Uterus (tissue), 2 donors: Measurements from ENCODE around the gene FAM83F.

Experiments
- POLR2A ChIP-seq, 2 donors: fragments of 450-650 bp; IDR thresholded peaks; one replicate each; pipeline ENCODE4 v1.6.1; 2016; ENCODE audit warnings: antibody characterized with exemption in 2 of 2, mild to moderate bottlenecking in 1 of 2, moderate library complexity in 1 of 2
- TF ChIP-seq, protein P1 (sequence below), 4 experiments: fragments of 200-600 bp in 2 of 4; fragments of 450-650 bp in 2 of 4; sonication (generic) in 2 of 4; IDR thresholded peaks; one replicate each; pipeline ENCODE4 v1.5.1; 2016 to 2019; ENCODE audit warnings: antibody characterized with exemption in 4 of 4, mild to moderate bottlenecking in 2 of 4, moderate library complexity in 1 of 4

DNA sequence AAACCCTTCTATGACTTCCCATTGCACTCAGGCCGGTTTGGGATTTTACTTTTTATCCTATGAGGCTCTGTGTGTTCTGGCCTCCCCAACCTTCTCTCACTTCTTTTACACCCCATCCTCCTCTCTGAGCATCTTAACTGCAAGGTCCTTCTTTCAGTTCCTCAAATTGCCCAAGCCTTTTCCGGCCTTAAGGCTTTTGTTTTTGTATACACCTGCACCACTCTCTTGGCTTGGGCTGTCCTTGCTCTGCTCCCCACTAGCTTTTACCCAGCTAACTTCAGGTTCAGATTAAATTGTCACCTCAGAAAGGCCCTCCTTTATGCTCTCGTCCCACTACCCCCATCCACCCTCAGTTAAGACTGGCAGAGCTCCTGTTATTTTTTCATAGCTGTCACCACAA lies 55.5 kb downstream of the FAM83F start:
- TF ChIP-seq, protein P1, sequence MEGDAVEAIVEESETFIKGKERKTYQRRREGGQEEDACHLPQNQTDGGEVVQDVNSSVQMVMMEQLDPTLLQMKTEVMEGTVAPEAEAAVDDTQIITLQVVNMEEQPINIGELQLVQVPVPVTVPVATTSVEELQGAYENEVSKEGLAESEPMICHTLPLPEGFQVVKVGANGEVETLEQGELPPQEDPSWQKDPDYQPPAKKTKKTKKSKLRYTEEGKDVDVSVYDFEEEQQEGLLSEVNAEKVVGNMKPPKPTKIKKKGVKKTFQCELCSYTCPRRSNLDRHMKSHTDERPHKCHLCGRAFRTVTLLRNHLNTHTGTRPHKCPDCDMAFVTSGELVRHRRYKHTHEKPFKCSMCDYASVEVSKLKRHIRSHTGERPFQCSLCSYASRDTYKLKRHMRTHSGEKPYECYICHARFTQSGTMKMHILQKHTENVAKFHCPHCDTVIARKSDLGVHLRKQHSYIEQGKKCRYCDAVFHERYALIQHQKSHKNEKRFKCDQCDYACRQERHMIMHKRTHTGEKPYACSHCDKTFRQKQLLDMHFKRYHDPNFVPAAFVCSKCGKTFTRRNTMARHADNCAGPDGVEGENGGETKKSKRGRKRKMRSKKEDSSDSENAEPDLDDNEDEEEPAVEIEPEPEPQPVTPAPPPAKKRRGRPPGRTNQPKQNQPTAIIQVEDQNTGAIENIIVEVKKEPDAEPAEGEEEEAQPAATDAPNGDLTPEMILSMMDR (IDR thresholded peaks at IDR 0.05), result no peak
- TF ChIP-seq POLR2A (IDR thresholded peaks at IDR 0.05), result no peak
